Lung (tissue), 12 donors: ENCODE measurements around the gene RFK. TPM values are rescaled to one million over a fixed set of nuclear protein-coding genes. Genes with fewer than 3 reads are reported as not detected.

ENCODE experiments used
- ATAC-seq: fragments of 200-7000 bp; cut with Tn5 transposase; one replicate; pipeline ENCODE4 v1.9.1; 2020; ENCODE audit warnings: moderate number of reproducible peaks; ENCODE audit not compliant: insufficient read depth, low FRiP score
- DNase-seq, 3 donors: peaks; one replicate each; pipeline ENCODE4 v3.0.0-alpha.2; 2013 to 2017
- H3K27ac ChIP-seq, 2 donors: one replicate each; pipeline ENCODE4 v1.5.1; 2013; ENCODE audit warnings: mild to moderate bottlenecking in 2 of 2, moderate library complexity in 2 of 2, control low read depth in 1 of 2, inconsistent platforms in 1 of 2, low read depth in 1 of 2, low read length in 1 of 2
- H3K27me3 ChIP-seq, 3 donors: one replicate each; pipeline ENCODE4 v1.5.1; 2013; ENCODE audit warnings: low read length in 2 of 3; ENCODE audit not compliant: control insufficient read depth in 3 of 3, insufficient read depth in 3 of 3
- H3K36me3 ChIP-seq, 4 donors: one replicate each; pipeline ENCODE4 v1.5.1; 2013; ENCODE audit warnings: low read length in 4 of 4, mild to moderate bottlenecking in 1 of 4, moderate library complexity in 1 of 4; ENCODE audit not compliant: control insufficient read depth in 4 of 4, insufficient read depth in 4 of 4
- H3K4me1 ChIP-seq, 5 donors: one replicate each; pipeline ENCODE4 v1.5.1; 2013; ENCODE audit warnings: low read length in 5 of 5, mild to moderate bottlenecking in 2 of 5, moderate library complexity in 1 of 5; ENCODE audit not compliant: control insufficient read depth in 5 of 5, insufficient read depth in 5 of 5
- H3K4me3 ChIP-seq: one replicate; pipeline ENCODE4 v1.5.1; 2013; ENCODE audit warnings: mild to moderate bottlenecking, control low read depth, moderate library complexity
- H3K9ac ChIP-seq, 2 donors: one replicate each; pipeline ENCODE4 v1.5.1; 2013; ENCODE audit warnings: low read length in 2 of 2, control low read depth in 1 of 2; ENCODE audit not compliant: insufficient read depth in 1 of 2
- H3K9me3 ChIP-seq, 4 donors: one replicate each; pipeline ENCODE4 v1.5.1; 2013; ENCODE audit warnings: low read length in 3 of 4, mild to moderate bottlenecking in 1 of 4, moderate library complexity in 1 of 4; ENCODE audit not compliant: control insufficient read depth in 4 of 4, insufficient read depth in 3 of 4
- CTCF ChIP-seq: IDR thresholded peaks from 2 replicates; pipeline ENCODE4 v1.5.1; 2012; ENCODE audit warnings: mild to moderate bottlenecking; ENCODE audit errors: control extremely low read depth, extremely low read depth
- WGBS, 2 donors: extraction: QIAGEN DNeasy Blood & Tissue Kit; methylation state at CpG; one replicate each; pipeline ENCODE4 v1.1.7; 2013; 5-methylcytosine and 5-hydroxymethylcytosine counted together
- polyA plus RNA-seq, 2 donors: library from polyadenylated mRNA; stranded (reverse); fragments of 200-250 nt; gene quantifications; one replicate each; pipeline ENCODE4 v1.2.1, GENCODE V29; 2013
- total RNA-seq, 2 donors: library from RNA; depleted of rRNA in 1 of 2; stranded (reverse); fragments of >200 nt in 1 of 2; gene quantifications; one replicate each; pipeline ENCODE4 v1.2.1, GENCODE V29; 2014 to 2021
- donor health status: control.
- donor health status: control.
- donor health status: Bipolar disorder and iron deficiency.
- donor health status: healthy.
- donor health status: DM: yes; HTN: yes; CAD: no.

RFK gene
- total and polyA plus RNA-seq, 4 donors: 9.3 to 17.4 (median 15.5) TPM

DNA sequence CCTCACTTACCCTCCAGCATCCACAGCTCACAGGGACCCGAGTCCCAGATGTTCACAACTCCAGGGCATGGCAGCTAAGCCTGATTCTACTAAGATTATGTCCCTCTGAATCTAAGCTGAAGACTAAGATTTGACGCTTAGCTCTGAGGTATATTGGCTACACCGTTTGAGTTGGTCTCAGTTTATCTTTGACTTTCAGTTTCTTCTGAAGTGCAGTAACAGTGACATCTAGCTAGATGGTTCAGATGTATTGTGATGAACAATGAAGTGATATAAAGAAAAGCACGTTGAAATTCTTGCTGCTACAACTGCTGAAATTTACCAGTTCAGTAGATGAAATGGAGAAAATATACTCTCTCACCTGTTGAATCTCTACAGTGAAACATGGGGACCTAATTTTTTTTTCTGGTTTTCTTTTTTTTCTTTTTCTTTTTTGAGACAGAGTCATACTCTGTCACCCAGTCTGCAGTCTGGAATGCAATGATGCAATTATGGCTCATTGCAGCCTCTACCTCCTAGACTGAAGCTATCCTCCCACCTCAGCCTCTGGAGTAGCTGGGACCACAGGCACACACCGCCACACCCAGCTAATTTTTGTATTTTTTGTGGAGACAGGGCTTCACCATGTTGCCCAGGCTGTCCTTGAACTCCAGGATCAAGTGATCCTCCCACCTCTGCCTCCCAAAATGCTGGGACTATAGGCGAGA, 15.7 kb downstream of the RFK start:
- Histone ChIP-seq H3K4me1 (peaks cover 0 to 10% (median 4%) of the 10 kb centered on the region in 5 donors), H3K9ac (no peak overlapping the region), H3K36me3 (peaks cover 0 to 3% (median under 1%) of the 10 kb centered on the region in 4 donors), H3K27me3 (no peaks in the 10 kb centered on the region), H3K4me3 (no peak overlapping the region), H3K9me3 (peaks cover 0 to 2% (median 0%) of the 10 kb centered on the region in 4 donors), H3K27ac (no peak overlapping the region)
- DNase-seq: no peak
- no peak for TF ChIP-seq CTCF
- ATAC-seq: no peak
- 86 to 92% methylated on average over 6 of the region's 6 CpGs for WGBS, 2 donors

DNA sequence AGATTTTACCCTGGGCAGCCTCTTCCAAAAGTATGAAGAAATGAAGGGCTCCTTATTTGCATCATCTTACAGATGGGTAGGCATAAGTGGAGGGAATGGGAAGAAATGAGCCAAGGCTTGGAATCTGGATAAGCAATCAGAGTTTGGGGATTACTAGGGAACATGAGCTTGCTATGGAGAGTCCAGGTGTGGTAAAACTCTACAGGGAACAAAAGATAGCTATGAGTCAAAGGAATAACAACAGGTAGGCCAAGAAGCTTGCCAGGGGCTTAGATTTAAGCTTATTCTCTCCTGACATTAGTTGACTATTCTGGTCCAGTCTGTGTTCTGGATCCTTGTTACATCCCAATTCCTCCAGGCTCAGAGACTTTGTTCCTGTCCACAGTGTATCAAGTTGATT, 16.4 kb downstream of the RFK start:
- TF ChIP-seq CTCF: no peak
- Histone ChIP-seq H3K9me3 (peaks cover 0 to 2% (median 0%) of the 10 kb centered on the region in 4 donors), H3K4me1 (peaks cover 0 to 17% (median 7%) of the 10 kb centered on the region in 5 donors), H3K4me3 (no peak overlapping the region), H3K9ac (no peak overlapping the region), H3K36me3 (peaks cover 0 to under 1% (median 0%) of the 10 kb centered on the region in 4 donors), H3K27me3 (no peaks in the 10 kb centered on the region), H3K27ac (no peak overlapping the region)
- no peak for DNase-seq
- no peak for ATAC-seq

GRCh38 chr9:76374783-76375559, 19.3 kb downstream of the RFK start:
- Histone ChIP-seq H3K36me3 (no peaks in the 10 kb centered on the region), H3K27ac (no peak overlapping the region)
- WGBS, 2 donors: 76 to 78% methylated on average over 10 of the region's 10 CpGs

More at GRCh38 chr9:76374783-76375559, 19.3 kb downstream of the RFK start:
- TF ChIP-seq CTCF: no peak
- ATAC-seq (peak; percentile 47), DNase-seq (peak; percentile 62 to 69 (median 63))
- Histone ChIP-seq H3K27me3 (no peaks in the 10 kb centered on the region), H3K9ac (no peak overlapping the region), H3K4me1 (peaks cover 0 to 37% (median 8%) of the 10 kb centered on the region in 5 donors), H3K4me3 (no peak overlapping the region), H3K9me3 (peaks cover 0 to 2% (median 0%) of the 10 kb centered on the region in 4 donors)
